H1 (cell line): ENCODE results near the gene RPS6KA2. TPM values are rescaled to one million over a fixed set of nuclear protein-coding genes. Genes with fewer than 3 reads are reported as not detected.

Experiments used
- BRCA1 ChIP-seq: IDR thresholded peaks from 2 replicates; pipeline ENCODE4 v1.6.1; 2012; ENCODE audit warnings: low read depth, low read length, improper control_type of control experiment
- E2F6 ChIP-seq: IDR thresholded peaks from 2 replicates; pipeline ENCODE4 v1.6.1; 2012; ENCODE audit warnings: inconsistent platforms
- NRF1 ChIP-seq: IDR thresholded peaks from 2 replicates; pipeline ENCODE4 v1.6.1; 2011; ENCODE audit warnings: mild to moderate bottlenecking, low read depth, low read length, improper control_type of control experiment
- PHF8 ChIP-seq: fragments of 200-600 bp; sonication (generic); conservative IDR thresholded peaks from 2 replicates; pipeline ENCODE4 v1.7.1; 2012; ENCODE audit warnings: low read depth, mild to moderate bottlenecking, inconsistent platforms, low read length, moderate library complexity
- POU5F1 ChIP-seq: IDR thresholded peaks from 2 replicates; pipeline ENCODE4 v1.6.1; 2011; ENCODE audit warnings: low read depth, mild to moderate bottlenecking, low read length, moderate library complexity
- RAD21 ChIP-seq, 2 experiments: IDR thresholded peaks in 1 of 2; conservative IDR thresholded peaks in 1 of 2; 2 replicates each; pipeline ENCODE4 v1.6.1; 2011; ENCODE audit warnings: low read depth in 2 of 2, low read length in 2 of 2, improper control_type of control experiment in 1 of 2, inconsistent platforms in 1 of 2, mild to moderate bottlenecking in 1 of 2, moderate library complexity in 1 of 2
- RFX5 ChIP-seq: IDR thresholded peaks from 2 replicates; pipeline ENCODE4 v1.6.1; 2011; ENCODE audit warnings: low read depth, low read length, improper control_type of control experiment, borderline replicate concordance
- SAP30 ChIP-seq: fragments of 300-600 bp; sonication (generic); IDR thresholded peaks from 2 replicates; pipeline ENCODE4 v1.7.1; 2012; ENCODE audit warnings: low read length, moderate library complexity, mild to moderate bottlenecking, inconsistent platforms; ENCODE audit not compliant: insufficient read depth, insufficient replicate concordance
- SP2 ChIP-seq: IDR thresholded peaks from 2 replicates; pipeline ENCODE4 v1.6.1; 2012; ENCODE audit warnings: mild to moderate bottlenecking, low read length, inconsistent platforms
- SRF ChIP-seq: IDR thresholded peaks from 2 replicates; pipeline ENCODE4 v1.6.1; 2011; ENCODE audit warnings: mild to moderate bottlenecking, low read depth, low read length, moderate library complexity
- YY1 ChIP-seq: IDR thresholded peaks from 2 replicates; pipeline ENCODE4 v1.6.1; 2011; ENCODE audit warnings: low read depth, mild to moderate bottlenecking, low read length
- polyA plus RNA-seq, 7 experiments: library from polyadenylated mRNA; depleted of rRNA in 3 of 7; stranded (reverse) in 5 of 7; unstranded in 2 of 7; fragments of >200 nt in 5 of 7; fragments of 200-250 nt in 2 of 7; gene quantifications; 1 replicate in 5 of 7; 2 replicates in 1 of 7; 4 replicates in 1 of 7; pipeline versions ENCODE4 v1.2.1 to v1.2.3, GENCODE V29; 2011 to 2013; ENCODE audit warnings: missing spikeins in 2 of 7, mixed read lengths in 2 of 7
- total RNA-seq: library from RNA; stranded (reverse); fragmentation: NEBNext Ultra II Directional; extraction: Animal tissue kit (Norgen Biotek cat#: 25700); gene quantifications from 2 replicates; pipeline ENCODE4 v1.2.1, GENCODE V29; 2021

Gene RPS6KA2
- total and polyA plus RNA-seq, 2 of the 8 experiments (the other 6 are each of a cell fraction or from before 2014, with no cell fraction given), result 8.8 to 25.7 TPM

DNA sequence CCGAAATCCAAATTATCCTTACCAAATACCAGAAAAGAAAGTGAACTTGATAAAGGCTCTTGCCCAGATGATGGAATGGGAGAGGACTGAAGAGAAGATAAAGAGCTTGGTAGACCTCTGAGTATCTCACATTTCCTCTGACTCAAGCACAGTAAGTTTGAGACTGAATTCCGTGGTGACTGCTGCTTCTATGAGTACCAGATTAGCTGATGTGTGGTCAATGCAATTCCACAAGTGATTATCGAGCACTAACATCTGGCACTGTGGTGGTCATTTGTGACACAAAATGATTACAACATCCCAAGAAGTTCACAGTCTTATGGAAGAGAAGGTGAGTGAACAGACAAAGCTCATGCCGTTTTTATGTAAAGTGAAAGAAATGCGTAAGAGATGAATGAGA is 2.6 kb upstream of the RPS6KA2 start (continued):
- no peak for TF ChIP-seq SRF
- TF ChIP-seq YY1, result no peak
- no peak for TF ChIP-seq BRCA1
- no peak for TF ChIP-seq NRF1
- TF ChIP-seq E2F6, result no peak
- TF ChIP-seq SP2, result no peak
- no peak for TF ChIP-seq RFX5
- TF ChIP-seq RAD21 (IDR thresholded peaks at IDR 0.05 in 1 of 2, conservative IDR thresholded peaks at IDR 0.05 in 1 of 2; ENCODE audit: low read depth in 2 of 2, low read length in 2 of 2), result no peak
- TF ChIP-seq PHF8, result no peak
- TF ChIP-seq SAP30, result no peak
- no peak for TF ChIP-seq POU5F1
- TF ChIP-seq, all 59 proteins: peak for 0
